Activated naive CD8-positive, alpha-beta T cell treated with anti-CD3 and anti-CD28 coated beads, Interleukin-2, amount 50 U/mL, for 24 hours (primary cell): ENCODE results near the gene NPHP4.

ENCODE experiments used
- ATAC-seq: fragments of 150-1000 bp; cut with Tn5 transposase; one replicate; pipeline ENCODE4 v1.10.0; 2021
- DNase-seq: peaks from one replicate; pipeline ENCODE4 v3.0.0; 2021
- H3K27ac Mint-ChIP-seq: one replicate; pipeline ENCODE4 v1.8.0; 2021; ENCODE audit warnings: mild to moderate bottlenecking, mixed read lengths
- H3K27me3 Mint-ChIP-seq: one replicate; pipeline ENCODE4 v1.8.0; 2021; ENCODE audit warnings: mixed read lengths
- H3K36me3 Mint-ChIP-seq: one replicate; pipeline ENCODE4 v1.8.0; 2021; ENCODE audit warnings: low read depth, mixed read lengths
- H3K4me1 Mint-ChIP-seq: one replicate; pipeline ENCODE4 v1.8.0; 2021; ENCODE audit warnings: mixed read lengths
- H3K4me3 Mint-ChIP-seq: one replicate; pipeline ENCODE4 v1.8.0; 2021; ENCODE audit warnings: mild to moderate bottlenecking, moderate library complexity, mixed read lengths
- H3K9me3 Mint-ChIP-seq: one replicate; pipeline ENCODE4 v1.8.0; 2021; ENCODE audit warnings: mixed read lengths

Gene NPHP4

GRCh38 chr1:5992814-5993555 lies 760 bp upstream of the NPHP4 start:
- H3K36me3 Mint-ChIP-seq = peaks cover 2% of the 10 kb centered on the region
- DNase-seq = peak; percentile 33
- peaks cover 2% of the 10 kb centered on the region for H3K27me3 Mint-ChIP-seq
- no peaks in the 10 kb centered on the region for H3K9me3 Mint-ChIP-seq
- H3K4me1 Mint-ChIP-seq = peaks cover 28% of the 10 kb centered on the region
- peak overlapping the region; percentile 95 for H3K4me3 Mint-ChIP-seq
- ATAC-seq = peak; percentile 2
- H3K27ac Mint-ChIP-seq = peak overlapping the region; percentile 93

- H3K9me3 Mint-ChIP-seq = no peaks in the 10 kb centered on the region
- peak overlapping the region; percentile 84 for H3K4me3 Mint-ChIP-seq
- H3K27ac Mint-ChIP-seq = peak overlapping the region; percentile 93
- H3K36me3 Mint-ChIP-seq = peaks cover 2% of the 10 kb centered on the region
- ATAC-seq (peak; percentile 5), DNase-seq (peak; percentile 38)
- peaks cover 28% of the 10 kb centered on the region for H3K4me1 Mint-ChIP-seq
- peaks cover 2% of the 10 kb centered on the region for H3K27me3 Mint-ChIP-seq
These were observed 722 bp downstream of the NPHP4 start for GRCh38 chr1:5991381-5992025.

GRCh38 chr1:5990913-5991312 lies 1.3 kb downstream of the NPHP4 start:
- DNase-seq (no peak), ATAC-seq (no peak)
- H3K4me1 Mint-ChIP-seq = peaks cover 28% of the 10 kb centered on the region
- peak overlapping the region; percentile 72 for H3K27ac Mint-ChIP-seq
- peaks cover 2% of the 10 kb centered on the region for H3K27me3 Mint-ChIP-seq
- no peaks in the 10 kb centered on the region for H3K9me3 Mint-ChIP-seq
- peak overlapping the region; percentile 84 for H3K4me3 Mint-ChIP-seq
- H3K36me3 Mint-ChIP-seq = peaks cover 2% of the 10 kb centered on the region

- peaks cover 2% of the 10 kb centered on the region for H3K27me3 Mint-ChIP-seq
- peaks cover 2% of the 10 kb centered on the region for H3K36me3 Mint-ChIP-seq
- H3K27ac Mint-ChIP-seq = no peak overlapping the region
- H3K4me3 Mint-ChIP-seq = peak overlapping the region; percentile 3
- H3K9me3 Mint-ChIP-seq = no peaks in the 10 kb centered on the region
- no peak for DNase-seq
- H3K4me1 Mint-ChIP-seq = peaks cover 22% of the 10 kb centered on the region
- no peak for ATAC-seq
These were observed 2.4 kb downstream of the NPHP4 start for GRCh38 chr1:5989731-5990271.

GRCh38 chr1:5989286-5989605 lies 3.0 kb downstream of the NPHP4 start:
- ATAC-seq = no peak
- Mint-ChIP-seq H3K36me3 (peaks cover 2% of the 10 kb centered on the region), H3K27ac (no peak overlapping the region), H3K4me3 (no peak overlapping the region), H3K9me3 (no peaks in the 10 kb centered on the region), H3K27me3 (peaks cover 2% of the 10 kb centered on the region), H3K4me1 (peaks cover 16% of the 10 kb centered on the region)
- no peak for DNase-seq

- Mint-ChIP-seq H3K27me3 (peaks cover 2% of the 10 kb centered on the region), H3K4me3 (no peak overlapping the region), H3K4me1 (peaks cover 11% of the 10 kb centered on the region), H3K36me3 (peaks cover 2% of the 10 kb centered on the region), H3K9me3 (no peaks in the 10 kb centered on the region), H3K27ac (no peak overlapping the region)
- DNase-seq (no peak), ATAC-seq (no peak)
These were observed 3.5 kb downstream of the NPHP4 start for GRCh38 chr1:5988596-5989285.

GRCh38 chr1:5986018-5986417 lies 6.2 kb downstream of the NPHP4 start:
- Mint-ChIP-seq H3K4me1 (peaks cover 3% of the 10 kb centered on the region), H3K27me3 (no peaks in the 10 kb centered on the region), H3K4me3 (no peak overlapping the region), H3K27ac (no peak overlapping the region), H3K9me3 (no peaks in the 10 kb centered on the region), H3K36me3 (peaks cover 1% of the 10 kb centered on the region)
- DNase-seq (no peak), ATAC-seq (no peak)

GRCh38 chr1:5985250-5985649 lies 7.0 kb downstream of the NPHP4 start:
- H3K27me3 Mint-ChIP-seq = no peaks in the 10 kb centered on the region

GRCh38 chr1:5983361-5984103 lies 8.7 kb downstream of the NPHP4 start:
- Mint-ChIP-seq H3K36me3 (peaks cover 1% of the 10 kb centered on the region), H3K27me3 (no peaks in the 10 kb centered on the region), H3K27ac (no peak overlapping the region), H3K9me3 (no peaks in the 10 kb centered on the region), H3K4me3 (no peak overlapping the region), H3K4me1 (no peaks in the 10 kb centered on the region)
- ATAC-seq (no peak), DNase-seq (no peak)

More at GRCh38 chr1:5985250-5985649, 7.0 kb downstream of the NPHP4 start:
- DNase-seq (no peak), ATAC-seq (no peak)
- no peak overlapping the region for H3K4me3 Mint-ChIP-seq
- no peaks in the 10 kb centered on the region for H3K9me3 Mint-ChIP-seq
- no peaks in the 10 kb centered on the region for H3K4me1 Mint-ChIP-seq
- no peak overlapping the region for H3K27ac Mint-ChIP-seq
- H3K36me3 Mint-ChIP-seq = peaks cover 1% of the 10 kb centered on the region

GRCh38 chr1:5982868-5983267 lies 9.4 kb downstream of the NPHP4 start:
- no peak for ATAC-seq
- Mint-ChIP-seq H3K27me3 (no peaks in the 10 kb centered on the region), H3K9me3 (no peaks in the 10 kb centered on the region), H3K4me1 (no peaks in the 10 kb centered on the region), H3K27ac (no peak overlapping the region), H3K4me3 (no peak overlapping the region), H3K36me3 (peaks cover 1% of the 10 kb centered on the region)
- DNase-seq = no peak

GRCh38 chr1:5982276-5982675 lies 9.9 kb downstream of the NPHP4 start:
- H3K27ac Mint-ChIP-seq = no peak overlapping the region
- no peak overlapping the region for H3K4me3 Mint-ChIP-seq
- no peaks in the 10 kb centered on the region for H3K27me3 Mint-ChIP-seq
- DNase-seq (no peak), ATAC-seq (no peak)
- H3K4me1 Mint-ChIP-seq = peaks cover 3% of the 10 kb centered on the region
- H3K36me3 Mint-ChIP-seq = peaks cover 5% of the 10 kb centered on the region
- no peaks in the 10 kb centered on the region for H3K9me3 Mint-ChIP-seq

GRCh38 chr1:5981009-5981380 lies 11.2 kb downstream of the NPHP4 start:
- H3K27ac Mint-ChIP-seq = no peak overlapping the region
- no peak overlapping the region for H3K4me3 Mint-ChIP-seq
- no peaks in the 10 kb centered on the region for H3K27me3 Mint-ChIP-seq
- DNase-seq (no peak), ATAC-seq (no peak)
- H3K4me1 Mint-ChIP-seq = peaks cover 3% of the 10 kb centered on the region
- H3K9me3 Mint-ChIP-seq = no peaks in the 10 kb centered on the region
- H3K36me3 Mint-ChIP-seq = peaks cover 9% of the 10 kb centered on the region

GRCh38 chr1:5980314-5981008 lies 11.8 kb downstream of the NPHP4 start:
- Mint-ChIP-seq H3K9me3 (no peaks in the 10 kb centered on the region), H3K4me1 (peaks cover 6% of the 10 kb centered on the region), H3K27ac (no peak overlapping the region), H3K27me3 (no peaks in the 10 kb centered on the region), H3K36me3 (peaks cover 9% of the 10 kb centered on the region), H3K4me3 (no peak overlapping the region)
- no peak for DNase-seq
- ATAC-seq = no peak
